HG03354 (cell line): ENCODE results near the gene TNFRSF4.

Experiments
- ATAC-seq: cut with Tn5 transposase; IDR thresholded peaks from one replicate; pipeline ENCODE4 v1.9.1; 2021; ENCODE audit warnings: mild to moderate bottlenecking; ENCODE audit not compliant: unreplicated experiment, poor library complexity, severe bottlenecking

The TNFRSF4 gene

DNA sequence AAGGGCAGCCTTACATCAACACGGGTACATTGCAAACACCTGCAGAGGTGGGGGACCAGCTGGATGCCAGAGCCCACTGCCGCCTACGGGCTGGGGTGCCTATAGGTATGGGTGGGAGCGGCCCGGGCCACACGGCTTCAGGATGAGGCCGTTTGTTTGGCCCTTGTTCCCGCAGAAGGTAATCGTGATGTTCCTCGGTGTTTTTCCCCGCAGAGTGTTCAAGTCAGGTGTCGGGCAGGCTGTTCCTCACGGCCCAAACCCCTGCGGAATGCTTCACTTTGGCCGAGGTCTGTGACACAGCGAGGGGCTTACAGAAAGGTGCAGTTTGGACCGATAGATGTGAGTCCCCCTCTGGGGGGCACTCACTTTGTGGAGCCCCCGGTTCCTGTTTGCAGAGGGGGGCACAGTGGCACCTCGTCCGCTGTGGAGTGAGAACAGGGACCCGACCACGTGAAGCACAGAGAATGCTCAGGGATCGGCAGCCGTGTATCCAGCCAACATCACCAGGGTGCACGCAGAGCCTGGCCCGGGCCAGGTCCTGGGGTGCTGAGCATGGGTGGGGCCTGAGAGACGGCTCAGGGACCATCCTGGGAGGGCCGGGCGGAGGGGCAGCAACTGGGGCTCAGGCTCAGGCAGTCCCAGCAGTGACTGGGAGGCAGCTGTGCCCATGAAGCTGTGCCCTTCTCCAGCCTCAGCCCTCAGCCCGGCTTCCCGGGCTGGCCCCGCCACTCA, 40.7 kb downstream of the TNFRSF4 start:
- no peak for ATAC-seq

GRCh38 chr1:1171546-1172340, 42.2 kb downstream of the TNFRSF4 start:
- ATAC-seq: no peak

DNA sequence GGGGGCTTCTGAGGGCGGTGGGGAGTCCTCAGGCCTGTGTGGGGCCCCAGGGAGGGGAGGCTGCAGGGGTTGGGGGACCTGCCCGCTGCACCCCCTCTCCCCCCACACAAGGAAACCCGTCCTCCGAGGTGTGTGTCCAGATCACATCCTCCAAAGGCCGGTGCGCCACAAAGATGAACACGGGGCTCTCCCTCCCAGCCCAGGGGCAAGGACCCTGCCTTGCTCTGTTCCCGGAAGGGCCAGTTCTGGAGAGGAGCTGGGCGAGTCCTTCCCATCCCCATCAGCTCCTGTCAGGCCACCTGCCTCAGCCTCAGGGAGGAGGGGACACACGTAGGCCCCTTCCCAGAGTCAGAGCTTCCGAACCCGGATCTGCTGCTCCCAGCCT, 42.8 kb downstream of the TNFRSF4 start:
- no peak for ATAC-seq

DNA sequence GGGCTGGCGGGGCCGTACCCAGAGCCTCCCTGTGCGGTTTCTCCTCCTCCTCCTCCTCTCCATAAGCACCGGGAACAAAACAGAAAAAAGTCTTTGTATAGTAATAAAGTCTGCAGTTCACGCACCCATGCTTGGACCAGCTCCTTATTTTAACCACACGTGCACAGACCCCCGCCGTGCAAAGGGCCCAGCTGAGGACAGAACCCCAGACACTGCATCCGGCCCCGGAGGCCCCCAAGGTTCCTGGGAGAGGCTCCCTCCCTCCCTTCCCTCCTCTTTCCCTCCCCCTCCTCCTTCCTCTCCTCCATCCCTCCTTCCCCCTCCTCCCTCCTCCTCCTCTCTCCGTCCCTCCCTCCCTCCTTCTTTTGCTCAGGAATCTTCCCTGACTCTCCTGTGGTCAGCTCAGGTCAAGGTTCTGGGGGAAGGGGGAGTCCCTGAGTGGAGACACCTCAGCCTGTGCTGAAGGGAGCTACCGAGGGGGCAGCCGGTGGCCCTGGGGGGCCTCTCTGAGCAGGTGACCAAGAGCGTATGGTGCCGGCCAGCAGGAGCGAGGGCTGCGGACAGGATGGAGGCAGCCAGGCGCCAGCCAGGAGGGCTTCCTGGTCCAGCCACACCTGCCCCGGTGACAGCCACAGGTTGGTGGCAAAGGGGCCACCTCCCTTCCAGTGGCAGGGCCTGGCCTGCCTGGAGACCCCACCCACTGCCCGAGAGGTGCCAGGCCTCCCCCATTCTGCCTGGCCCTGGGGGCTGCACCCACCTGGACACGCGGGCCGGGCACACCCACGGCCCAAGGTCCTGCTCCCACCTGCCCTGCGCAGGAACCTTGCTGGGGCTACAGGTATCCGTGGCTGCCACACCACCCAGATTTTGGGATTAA, 43.5 kb downstream of the TNFRSF4 start:
- no peak for ATAC-seq

- ATAC-seq: no peak
Measured at GRCh38 chr1:1169429-1170214, 44.3 kb downstream of the TNFRSF4 start.

DNA sequence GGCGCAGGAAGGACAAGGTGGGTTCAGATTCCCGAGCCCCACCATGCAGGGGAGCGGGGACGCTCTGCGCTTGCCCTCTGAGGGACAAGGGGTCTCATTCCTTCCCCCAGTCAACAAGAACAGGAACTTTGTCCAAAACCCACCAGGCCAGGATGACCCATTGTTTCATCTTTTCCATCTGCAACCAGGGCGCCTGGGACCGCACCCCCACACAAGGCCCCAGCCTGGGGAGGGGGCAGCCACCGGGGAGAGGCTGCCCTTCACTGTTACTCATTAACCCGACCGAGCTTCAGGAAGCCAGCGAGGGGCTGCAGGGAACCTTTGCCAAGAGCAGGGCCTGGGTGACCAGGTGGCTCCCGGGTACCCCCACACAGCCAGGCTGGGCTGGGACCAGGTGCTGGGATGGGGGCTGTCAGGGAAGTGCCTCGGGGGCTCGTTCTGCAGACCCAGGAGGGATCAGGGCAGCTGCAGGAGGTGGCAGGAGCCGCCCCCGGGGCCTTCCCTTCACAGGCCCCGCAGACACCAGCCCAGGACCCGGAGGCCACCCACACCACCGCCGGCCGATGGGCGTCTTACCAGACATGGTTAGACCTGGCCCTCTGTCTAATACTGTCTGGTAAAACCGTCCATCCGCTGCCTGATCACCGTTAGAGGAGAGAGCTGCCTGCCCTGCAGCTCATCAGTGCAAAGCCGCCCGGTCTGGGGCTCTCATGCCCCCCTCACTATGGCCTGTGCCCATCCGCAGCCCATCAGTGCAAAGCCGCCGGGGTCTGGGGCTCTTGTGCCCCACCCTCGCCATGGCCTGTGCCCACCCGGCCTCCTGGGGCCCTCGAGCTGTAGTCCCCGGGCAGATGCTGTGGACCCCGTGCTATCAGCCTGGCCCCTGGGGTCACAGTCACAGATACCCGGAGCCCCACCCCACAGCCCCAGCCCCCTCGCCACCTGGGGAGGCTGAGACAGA, 45.2 kb downstream of the TNFRSF4 start:
- ATAC-seq: no peak

DNA sequence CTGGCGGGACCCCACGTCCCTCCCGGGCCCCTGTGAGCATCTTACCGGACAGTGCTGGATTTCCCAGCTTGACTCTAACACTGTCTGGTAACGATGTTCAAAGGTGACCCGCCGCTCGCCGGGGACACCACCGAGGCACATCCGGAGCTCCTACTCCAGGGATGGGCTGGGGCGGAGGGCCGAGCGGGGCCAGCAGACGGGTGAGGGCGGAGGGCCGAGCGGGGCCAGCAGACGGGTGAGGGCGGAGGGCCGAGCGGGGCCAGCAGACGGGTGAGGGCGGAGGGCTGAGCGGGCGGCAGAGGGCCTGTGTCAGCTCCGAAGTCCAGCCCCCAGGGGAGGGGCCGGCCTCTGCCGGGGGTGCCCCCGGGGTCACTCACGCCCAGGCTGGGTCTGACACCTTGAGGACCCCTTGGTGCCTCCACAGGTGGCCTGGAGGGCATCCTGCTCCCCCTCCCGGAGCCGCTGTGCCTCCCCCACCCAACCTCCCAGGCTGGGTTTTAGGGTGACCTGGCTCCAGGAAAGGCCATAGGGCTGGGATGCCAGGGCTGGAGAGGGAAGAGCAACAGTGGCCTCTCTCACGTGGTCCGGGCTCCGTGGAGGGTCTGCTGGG, 46.0 kb downstream of the TNFRSF4 start:
- ATAC-seq: no peak

DNA sequence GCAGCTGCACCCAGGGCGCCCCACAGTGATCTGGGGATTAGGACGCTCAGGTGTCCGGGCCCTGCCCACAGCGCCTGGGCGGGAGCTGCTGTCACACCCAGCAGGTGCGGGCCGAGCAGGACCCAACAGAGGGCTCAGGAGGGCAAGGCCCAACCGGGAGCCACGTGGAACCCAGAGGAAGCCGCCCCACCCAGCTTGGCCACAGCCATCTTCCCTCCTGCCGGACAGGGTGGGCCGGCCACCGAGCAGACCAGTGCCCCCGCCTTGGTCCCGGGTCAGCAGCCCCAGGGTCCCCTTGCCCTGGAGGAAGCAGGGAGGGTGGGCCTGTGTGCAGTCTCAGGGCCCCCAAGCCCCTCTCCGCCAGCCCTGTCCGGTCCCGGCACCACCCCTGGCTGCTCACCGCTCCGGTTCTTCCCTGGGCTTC, 46.5 kb downstream of the TNFRSF4 start:
- no peak for ATAC-seq

DNA sequence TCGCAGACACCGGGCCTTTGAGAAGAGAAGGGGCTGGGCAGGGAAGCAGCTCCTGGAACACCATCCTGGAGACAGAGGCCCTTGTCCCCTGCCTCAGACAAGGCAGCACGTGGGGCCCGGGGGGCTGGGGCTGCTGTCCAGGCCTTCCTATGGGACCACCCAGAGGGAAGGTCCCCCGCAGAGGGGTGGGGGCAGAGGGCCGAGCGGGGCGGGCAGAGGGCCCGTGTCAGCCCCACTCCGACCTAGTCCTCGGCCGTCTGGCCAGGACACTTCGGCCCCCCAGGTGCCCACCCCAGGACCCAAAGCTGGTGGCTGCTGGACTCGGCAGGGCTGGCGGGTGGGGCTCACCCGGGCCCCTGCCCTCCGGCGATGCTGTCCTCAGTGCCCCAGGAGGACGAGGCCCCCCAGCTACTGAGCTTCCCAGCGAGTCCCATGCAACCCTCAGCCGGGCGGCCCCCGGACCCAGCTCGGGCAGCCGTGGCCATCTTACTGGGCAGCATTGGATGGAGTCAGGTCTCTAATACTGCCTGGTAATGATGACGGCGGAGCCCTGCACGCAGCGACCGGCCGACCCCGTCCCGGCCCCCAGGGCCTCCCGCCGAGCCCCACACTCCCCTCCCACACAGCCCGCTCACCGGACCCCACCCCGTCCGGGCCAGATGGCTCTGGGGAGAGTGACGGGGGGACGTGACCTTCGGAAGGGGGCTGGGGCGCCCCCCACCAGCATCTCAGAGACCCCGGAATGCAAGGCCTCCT, 47.1 kb downstream of the TNFRSF4 start:
- no peak for ATAC-seq

- ATAC-seq: no peak
Measured at GRCh38 chr1:1165900-1166421, 48.0 kb downstream of the TNFRSF4 start.

- no peak for ATAC-seq
Measured at GRCh38 chr1:1165485-1165884, 48.5 kb downstream of the TNFRSF4 start.

DNA sequence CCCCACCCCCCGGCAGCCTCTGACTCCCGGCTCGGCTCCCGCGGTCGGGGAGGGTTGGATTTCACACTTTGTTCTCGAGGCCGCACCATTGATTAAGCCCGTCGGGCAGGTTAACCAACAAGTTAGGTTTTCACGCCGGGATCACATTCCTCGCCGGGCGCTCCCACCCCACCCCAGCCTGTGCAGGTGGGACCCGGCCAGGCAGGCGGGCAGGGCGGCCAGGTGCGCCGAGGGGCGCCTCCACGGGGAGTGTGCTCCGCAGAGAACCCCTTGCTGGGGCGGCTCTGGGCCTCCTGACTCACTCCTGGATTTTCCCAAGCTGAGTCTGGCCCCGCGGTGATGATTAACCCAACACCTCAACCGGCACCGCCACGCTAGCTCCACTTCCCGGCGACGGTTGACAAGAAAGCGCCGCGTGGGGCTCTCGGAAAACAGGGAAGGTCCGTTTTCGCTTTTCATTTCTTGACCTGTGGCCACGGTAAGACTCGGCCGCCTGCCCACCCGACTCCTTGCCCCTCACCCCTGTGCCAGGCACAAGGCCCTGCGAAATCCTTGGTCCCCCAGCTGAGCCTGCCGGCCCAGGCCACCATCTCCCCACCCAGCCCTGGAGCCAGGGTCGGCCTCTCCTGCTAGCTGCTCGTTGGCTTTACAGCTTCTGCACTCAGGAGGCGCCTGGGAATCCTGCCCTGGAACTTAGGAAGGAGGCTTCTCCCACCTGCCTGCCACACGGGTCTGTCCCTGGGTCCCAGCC, 49.1 kb downstream of the TNFRSF4 start:
- no peak for ATAC-seq

GRCh38 chr1:1164361-1164700, 49.6 kb downstream of the TNFRSF4 start:
- no peak for ATAC-seq

- ATAC-seq: no peak
Measured at GRCh38 chr1:1163538-1164070, 50.3 kb downstream of the TNFRSF4 start.

DNA sequence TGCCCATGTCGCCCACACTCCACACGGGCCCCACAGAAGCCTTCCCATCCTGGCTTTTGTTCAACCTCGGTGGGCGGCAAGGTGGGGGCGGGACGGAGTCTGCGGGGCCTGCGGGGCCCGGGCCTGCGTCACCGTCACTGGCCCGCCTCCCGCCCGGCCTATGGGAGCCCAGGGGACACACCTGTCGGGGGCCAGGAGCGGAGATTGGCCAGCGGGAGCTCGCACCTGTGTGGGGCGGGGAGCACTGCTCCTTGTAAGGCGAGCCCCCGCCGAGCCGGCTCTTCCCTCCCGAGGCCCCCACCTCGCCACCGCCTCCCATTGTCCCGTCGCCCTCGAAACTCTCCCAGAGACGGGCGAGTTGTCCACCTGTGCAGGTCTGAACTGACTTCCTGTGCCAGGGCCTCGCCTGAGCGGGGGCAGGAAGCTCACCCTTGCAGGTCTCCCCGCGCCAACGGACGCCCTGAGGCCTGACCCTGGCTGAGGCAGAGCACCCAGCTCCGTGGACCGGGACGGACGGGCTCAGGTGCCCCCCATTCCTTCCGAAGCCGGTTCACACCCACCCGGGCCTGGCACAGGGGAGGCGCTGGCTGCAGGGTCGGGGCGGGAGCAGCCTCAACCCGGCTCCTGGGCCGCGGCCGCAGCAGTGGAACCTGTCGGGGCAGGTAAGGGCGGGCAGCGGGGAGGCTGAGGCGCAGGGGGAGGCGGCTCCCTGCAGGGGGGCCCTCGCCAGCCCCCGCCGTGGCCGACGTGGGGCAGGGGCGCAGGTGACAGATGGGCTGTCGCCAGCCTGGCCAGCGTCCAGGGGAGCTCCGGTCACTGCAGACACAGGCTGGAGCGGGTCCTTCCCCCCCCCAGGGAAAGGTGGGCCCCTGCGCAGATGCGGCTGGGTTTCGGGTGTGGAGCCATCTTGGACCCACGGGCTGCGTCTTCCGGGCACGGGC, 51.1 kb downstream of the TNFRSF4 start:
- no peak for ATAC-seq
